ENCODE measurements around the gene XXYLT1.

XXYLT1 gene

DNA sequence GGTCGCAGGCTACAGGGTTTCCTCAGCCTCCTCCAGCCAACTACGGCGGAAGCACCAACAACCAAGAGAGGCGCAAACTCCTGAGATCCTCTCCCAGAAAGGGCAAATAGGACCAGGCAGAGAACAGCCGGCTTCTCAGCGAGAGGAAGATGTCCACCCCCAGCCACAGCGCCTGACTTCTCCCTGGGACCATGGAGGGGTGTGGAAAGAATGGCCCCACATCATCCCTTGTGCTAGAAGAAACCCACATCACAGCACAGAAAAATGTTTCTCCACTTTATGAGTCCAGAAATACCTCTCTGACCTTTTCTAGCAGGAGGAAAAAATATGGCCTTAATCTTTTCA, 105.7 kb downstream of the XXYLT1 start:
- no peak for DNase-seq

DNA sequence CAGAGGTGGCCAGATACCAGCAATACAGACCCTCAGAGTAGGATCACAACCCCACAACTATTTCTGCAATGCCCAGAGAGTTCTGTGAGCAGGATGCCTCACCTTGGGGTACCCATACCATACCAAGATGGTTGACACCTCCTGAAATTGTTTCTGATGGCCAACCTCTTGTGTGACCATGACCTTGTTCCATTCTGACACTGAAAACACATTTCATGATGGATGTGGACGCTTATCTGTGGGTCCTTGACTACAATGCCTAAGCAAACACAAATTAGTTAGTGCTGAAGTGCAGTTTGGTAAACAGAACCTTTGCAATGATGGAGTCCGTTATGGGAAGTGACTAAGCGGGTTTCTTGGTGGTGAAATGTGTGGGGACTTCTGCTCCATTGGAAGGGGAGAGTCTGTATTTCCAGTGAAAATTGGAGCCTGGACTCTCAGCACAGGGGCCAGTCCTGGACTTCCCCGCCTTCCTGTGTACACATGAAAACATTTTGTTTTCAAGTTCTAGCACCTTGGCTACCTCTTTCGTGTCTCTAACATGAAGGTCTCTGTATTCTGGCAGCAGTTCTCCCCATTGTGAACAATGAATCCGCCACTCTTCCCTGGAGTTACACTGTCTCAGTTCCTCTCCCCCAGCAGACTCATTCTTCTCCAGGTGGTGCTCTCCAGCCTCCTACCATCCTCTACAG, 106.2 kb downstream of the XXYLT1 start:
- DNase-seq = no peak

DNA sequence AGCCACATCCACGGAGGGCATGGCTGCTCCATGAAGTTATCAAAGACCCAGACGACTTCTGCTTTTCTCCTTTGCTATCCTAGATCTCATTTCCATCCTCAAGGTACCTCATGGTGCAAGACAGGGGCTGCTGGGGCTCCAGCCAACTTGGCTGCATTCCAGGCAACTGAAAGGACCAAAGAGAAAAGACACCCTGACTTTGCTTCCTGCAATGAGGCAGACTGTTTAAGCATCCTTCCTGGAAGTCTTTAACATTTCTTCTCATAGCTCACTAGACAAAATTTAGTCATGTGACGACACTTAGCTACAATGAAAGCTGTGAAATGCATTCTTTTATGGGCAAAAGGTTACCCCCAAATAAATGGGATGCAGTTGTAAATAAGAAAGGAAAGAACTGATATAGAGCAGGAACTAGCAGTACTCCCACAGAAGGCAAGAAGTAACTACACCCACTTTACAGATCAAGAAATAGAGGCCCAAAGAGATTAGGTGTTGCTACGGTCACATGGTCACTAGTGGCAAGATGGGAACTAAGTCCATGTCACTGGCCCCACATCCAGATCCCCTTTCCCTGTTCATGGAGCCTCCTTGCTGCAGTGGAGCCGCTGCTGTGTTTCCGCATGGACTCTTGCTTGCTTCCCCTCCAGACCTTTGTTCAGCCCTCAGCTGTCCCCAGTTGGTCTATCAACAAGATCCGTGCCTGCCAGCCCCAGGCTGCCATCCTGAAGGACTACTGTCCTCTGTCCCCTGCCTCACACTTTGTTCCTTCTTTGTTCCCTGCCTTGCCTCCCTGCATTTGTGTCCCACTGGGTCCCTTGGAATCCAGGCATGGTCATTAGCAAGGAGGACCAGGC, 107.0 kb downstream of the XXYLT1 start:
- no peak for DNase-seq

GRCh38 chr3:195162816-195163215, 108.1 kb downstream of the XXYLT1 start:
- no peak for DNase-seq

- no peak for DNase-seq
These were observed 108.8 kb downstream of the XXYLT1 start for GRCh38 chr3:195162033-195162669.

GRCh38 chr3:195160908-195161434, 110.0 kb downstream of the XXYLT1 start:
- DNase-seq = no peak

DNA sequence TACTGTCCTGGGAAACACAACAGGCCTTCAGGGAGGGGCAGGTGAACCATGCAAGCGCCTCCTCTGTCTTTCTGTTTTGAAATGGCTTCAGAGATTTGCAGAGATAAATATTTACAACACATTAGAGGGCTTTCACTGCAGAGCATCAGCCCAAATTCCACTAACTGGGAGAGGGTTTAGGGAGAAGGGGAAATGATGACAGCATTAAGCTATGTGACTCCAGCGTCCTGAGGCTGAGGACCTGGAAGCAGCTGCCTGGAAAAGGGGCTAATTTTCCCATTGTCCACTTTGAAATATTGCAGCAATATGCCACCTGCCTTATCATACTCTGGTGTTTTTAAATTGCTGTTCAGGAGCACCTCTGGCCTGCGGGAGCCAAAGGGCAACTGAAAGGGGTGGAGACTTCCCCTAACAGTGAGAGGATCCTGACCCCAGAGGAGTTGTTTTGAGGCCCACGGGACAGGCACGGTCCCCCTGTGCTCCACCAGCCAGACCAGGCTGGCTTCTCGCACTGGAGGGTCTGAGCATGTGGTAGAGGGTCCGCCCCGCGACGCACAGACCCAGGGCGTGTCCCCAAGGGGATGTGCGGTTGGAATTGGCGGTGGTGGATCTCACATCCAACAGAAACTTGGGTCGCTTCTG, 110.6 kb downstream of the XXYLT1 start:
- no peak for DNase-seq

GRCh38 chr3:195159814-195160165, 111.2 kb downstream of the XXYLT1 start:
- DNase-seq = no peak

GRCh38 chr3:195159117-195159813, 111.7 kb downstream of the XXYLT1 start:
- DNase-seq = no peak

DNA sequence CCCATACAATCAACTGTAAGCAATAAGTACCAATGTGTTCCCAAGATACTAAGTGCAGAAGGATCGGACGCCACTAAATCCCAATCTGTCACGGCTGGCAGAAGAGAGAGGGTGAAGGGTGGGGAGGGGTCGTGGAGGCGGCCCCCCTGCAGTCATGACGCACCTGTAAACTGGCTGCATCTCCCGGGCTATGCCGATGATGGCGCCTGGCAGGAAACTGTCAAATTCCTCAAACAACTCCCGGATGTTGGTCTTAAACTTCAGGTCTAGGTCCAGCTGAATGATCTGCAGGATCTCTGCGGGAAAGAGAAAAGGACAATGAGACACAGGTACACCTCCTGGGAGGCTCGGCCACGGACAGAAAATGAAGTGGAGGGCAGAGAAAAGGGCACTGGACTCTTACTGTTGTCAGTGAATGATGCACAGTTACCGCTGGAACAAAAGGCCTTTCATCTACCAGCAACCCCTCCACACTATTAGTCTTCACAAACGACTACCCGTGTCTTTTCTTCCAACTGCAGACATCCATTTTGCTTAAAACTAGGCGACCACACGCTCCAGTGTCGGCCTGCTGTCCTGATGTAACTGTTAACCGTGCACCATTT, 114.6 kb downstream of the XXYLT1 start:
- DNase-seq = no peak

DNA sequence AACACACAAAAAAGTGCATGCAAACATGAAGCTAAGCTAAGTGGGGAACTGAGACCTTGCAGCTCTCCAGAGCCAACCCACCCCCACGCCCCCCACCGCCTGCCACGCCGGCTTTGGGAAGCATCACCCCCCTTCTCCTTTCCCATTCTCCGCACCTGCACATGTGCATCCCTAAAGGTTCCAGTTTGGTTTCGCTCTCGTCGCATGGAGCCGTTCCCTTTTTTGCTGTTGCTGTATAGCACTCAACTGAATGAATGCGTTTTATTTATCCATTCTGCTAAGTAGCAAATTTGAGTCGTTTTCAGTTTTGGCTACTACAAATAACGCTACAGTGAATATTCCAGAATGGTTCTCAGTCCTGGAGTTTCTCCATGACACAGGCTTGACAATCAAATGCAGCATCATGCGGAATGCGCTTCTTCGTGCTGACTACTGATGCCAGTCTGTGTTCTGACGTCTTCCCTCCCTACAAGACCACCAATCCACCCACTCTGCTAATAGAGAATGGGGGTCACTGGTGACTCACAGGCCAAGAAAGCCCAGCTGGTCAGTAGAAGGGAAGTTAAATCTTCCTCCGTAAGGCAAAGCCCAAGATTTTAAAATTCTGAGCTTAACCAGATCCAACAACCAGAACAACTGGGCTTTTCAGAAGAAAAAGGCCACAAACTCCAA, 115.3 kb downstream of the XXYLT1 start:
- DNase-seq = no peak

DNA sequence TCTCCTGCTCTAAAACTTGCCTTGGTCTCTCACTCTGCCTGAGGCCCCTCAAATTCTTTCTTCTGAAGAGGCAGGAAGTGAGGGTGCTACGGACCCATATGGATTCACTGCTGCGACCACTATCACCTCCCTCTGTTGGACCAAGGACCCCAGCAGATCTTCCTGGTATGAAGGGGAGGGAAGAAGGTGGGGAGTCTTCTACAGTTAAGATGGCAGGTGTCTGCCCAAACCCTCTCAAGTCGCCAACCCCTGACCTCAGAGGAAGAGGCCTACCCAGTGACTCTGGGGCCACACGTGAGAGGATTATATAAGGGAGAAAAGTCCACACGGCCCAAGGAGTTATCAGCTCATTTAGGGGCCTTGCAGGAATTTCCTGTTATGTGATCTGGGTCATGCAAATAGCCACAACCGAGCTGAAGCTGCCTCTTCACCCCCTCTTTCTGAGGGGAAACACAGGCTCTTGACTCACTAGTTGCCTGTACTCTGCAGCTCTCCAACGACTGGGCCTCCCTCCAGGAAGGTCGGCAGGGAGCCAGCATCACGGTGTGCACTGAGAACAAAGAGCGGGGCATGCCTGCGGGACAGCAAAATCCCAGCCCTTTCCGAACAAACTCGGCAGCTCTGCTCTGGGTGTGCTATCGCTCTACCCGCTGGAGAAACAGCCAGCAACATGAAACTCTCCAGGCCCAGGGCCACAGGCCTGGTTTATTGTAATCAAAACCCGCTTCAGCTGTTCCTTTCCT, 116.0 kb downstream of the XXYLT1 start:
- no peak for DNase-seq

- no peak for DNase-seq
These were observed 116.7 kb downstream of the XXYLT1 start for GRCh38 chr3:195154111-195154791.

DNA sequence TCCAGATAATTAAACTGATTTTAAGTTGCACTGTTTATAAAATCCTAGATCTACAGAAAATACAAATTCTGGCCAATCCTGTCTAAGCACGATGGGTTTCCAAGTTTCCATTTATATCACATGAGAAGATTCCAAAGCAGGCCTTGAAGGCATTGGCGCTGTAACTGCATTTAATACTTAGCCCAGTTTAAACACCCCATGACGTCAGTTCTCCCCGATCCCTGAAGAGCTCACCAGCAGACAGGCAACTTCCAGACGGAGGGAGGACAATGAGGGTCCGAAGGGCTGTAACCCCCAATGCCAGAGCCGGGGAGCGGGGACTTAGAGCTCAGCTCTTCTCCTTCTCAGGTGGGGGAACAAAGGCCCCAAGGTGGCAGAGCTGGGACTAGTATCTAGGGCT, 117.3 kb downstream of the XXYLT1 start:
- no peak for DNase-seq

DNA sequence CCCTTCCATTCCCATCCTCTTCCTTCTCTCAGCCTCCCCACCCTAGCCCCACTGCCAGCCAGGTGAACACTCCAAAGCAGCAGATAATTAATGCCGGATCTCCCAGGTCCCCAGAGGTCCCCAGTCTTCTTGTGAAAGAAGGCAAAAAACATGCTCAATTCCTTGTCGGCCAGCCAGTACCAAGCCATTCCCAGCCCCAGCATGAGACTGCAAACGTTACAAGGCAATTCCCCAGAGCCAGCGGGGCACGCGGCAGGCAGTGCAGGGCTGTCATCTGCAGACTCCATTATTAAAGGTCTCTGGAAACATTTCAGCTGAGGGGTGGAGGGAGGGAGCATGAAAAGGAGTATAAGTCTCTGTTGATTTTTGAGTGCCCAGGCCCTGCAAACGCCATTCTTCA, 117.8 kb downstream of the XXYLT1 start:
- DNase-seq = no peak

DNA sequence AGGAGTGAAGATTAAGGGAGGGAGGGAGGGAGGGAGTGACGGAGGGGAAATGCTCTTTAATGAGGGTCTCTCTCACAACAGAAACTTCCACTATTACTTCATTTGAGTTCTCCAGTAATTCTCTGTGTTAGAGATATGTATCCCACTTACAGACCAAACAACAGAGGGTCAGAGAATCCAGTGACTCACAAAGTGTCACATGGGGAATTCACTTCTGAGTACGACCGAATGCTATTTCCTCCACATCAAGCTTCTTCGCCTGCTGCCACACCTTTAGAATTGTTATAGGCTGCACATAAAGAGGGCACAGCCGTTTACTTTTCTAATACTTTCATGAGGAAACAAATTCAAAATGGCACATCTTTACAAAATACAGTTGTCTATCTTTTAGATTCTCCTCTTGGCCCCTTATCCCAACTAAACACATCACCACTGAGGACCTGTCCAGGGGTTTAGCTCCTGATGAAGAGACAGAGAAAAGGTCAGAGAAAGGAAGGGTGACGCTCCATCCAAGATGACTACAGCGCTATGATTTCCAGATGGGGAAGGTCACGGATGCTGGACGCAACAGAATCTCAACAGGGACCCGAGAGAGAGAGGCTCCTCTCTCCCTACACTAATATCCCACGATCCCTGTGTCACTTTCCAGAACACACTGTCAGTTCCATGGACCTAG, 119.0 kb downstream of the XXYLT1 start:
- no peak for DNase-seq

DNA sequence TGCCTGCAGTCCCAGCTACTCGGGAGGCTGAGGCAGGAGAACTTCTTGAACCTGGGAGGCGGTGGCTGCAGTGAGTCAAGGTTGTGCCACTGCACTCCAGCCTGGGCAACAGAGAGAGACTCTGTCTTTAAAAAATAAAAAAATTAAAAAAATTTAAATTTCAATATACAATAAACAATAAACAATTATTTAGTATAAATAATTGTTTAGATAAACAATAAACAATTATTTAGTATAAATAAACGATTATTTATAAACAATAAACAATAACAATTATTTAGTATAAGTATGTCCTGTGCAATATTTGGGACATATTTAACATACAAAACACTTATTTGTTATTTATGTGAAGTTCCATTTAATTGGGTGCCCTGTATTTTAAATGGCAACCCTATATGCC, 119.6 kb downstream of the XXYLT1 start:
- no peak for DNase-seq

DNA sequence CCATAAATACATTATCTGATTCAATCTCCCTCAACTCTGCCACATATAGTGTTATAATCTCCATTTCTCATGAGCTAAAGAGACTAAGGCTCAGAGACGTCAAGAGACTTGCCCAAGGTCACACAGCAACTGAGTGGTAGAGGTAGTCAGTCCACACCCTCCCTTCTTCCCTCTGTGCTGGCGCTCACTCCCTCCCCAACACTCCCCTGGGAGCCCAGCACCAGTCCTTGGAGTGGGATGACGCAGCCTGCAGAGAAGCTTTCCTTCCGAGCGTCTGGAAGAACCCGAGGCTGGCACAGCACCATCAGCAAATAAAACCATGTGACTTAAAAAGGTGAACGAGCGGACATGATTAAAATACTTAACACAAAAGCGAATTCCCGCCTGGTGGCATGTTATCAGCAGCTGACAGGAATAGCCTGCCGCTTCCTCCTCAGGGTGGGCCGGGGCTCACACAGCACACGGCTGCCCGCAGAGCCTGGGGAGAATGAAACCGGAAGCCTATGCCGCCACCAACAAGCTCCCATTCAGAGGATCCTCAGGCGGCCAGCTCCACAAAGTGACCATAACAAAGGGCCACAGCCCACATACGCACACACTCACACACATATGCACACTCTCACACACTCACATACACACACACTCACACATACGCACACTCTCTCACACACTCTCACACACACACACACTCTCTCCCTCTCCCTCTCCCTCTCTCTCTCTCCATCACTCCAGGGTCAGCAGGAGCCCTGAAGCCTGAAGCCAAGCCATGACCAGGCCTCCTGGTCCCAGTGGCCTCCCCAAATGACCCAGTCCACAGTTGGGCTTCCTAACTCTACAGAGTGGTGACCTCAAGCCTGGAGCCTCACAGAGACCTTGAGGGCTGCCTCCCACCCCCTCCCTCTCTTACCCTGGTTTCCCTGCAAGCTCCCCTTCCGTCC, 120.5 kb downstream of the XXYLT1 start:
- no peak for DNase-seq
